Transverse colon (tissue), 4 donors: ENCODE data around the gene MDC1. TPM values are rescaled to one million over a fixed set of nuclear protein-coding genes. Genes with fewer than 3 reads are reported as not detected.
"Not testable (repeated sequence)": the region's sequence is repeated elsewhere in the genome, so short reads cannot be mapped to it uniquely, and the experiment has no call there.

Experiments used
- DNase-seq: peaks from one replicate; pipeline ENCODE4 v3.0.0-alpha.2; 2019
- H3K27ac ChIP-seq, 4 donors: fragments of 200-600 bp; sonication (generic); 2 replicates each; pipeline ENCODE4 v1.5.1; 2016 to 2018; ENCODE audit warnings: inconsistent platforms in 4 of 4
- H3K27me3 ChIP-seq: fragments of 200-600 bp; sonication (generic); 2 replicates; pipeline ENCODE4 v1.5.1; 2017; ENCODE audit warnings: inconsistent platforms
- H3K36me3 ChIP-seq, 4 donors: fragments of 200-600 bp; sonication (generic); 2 replicates each; pipeline ENCODE4 v1.5.1; 2017 to 2019; ENCODE audit warnings: inconsistent platforms in 4 of 4
- H3K4me1 ChIP-seq, 4 donors: fragments of 200-600 bp; sonication (generic); 2 replicates each; pipeline ENCODE4 v1.5.1; 2017 to 2020; ENCODE audit warnings: inconsistent platforms in 4 of 4
- H3K4me3 ChIP-seq, 4 donors: fragments of 200-600 bp; sonication (generic); 1 replicate in 1 of 4; 2 replicates in 3 of 4; pipeline versions ENCODE4 v1.5.1 to v1.6.1; 2017 to 2019; ENCODE audit warnings: inconsistent platforms in 4 of 4
- H3K9me3 ChIP-seq, 2 donors: fragments of 200-600 bp; sonication (generic); 2 replicates each; pipeline ENCODE4 v1.5.1; 2017 to 2019; ENCODE audit warnings: inconsistent platforms in 2 of 2
- CTCF ChIP-seq, 5 experiments: fragments of 200-600 bp in 3 of 5; fragments of 450-650 bp in 2 of 5; sonication (generic) in 3 of 5; IDR thresholded peaks; 1 replicate in 2 of 5; 2 replicates in 3 of 5; pipeline ENCODE4 v1.5.1; 2016 to 2017; ENCODE audit warnings: antibody characterized with exemption in 5 of 5, inconsistent platforms in 3 of 5, mild to moderate bottlenecking in 2 of 5, moderate library complexity in 1 of 5
- EP300 ChIP-seq: sonication (generic); formaldehyde crosslinking; IDR thresholded peaks from one replicate; pipeline ENCODE4 v1.6.1; 2017; ENCODE audit warnings: antibody characterized with exemption, low read depth
- POLR2A ChIP-seq: fragments of 450-650 bp; IDR thresholded peaks from one replicate; pipeline ENCODE4 v1.6.1; 2016; ENCODE audit warnings: antibody characterized with exemption, mild to moderate bottlenecking, moderate library complexity
- POLR2AphosphoS5 ChIP-seq, 3 donors: sonication (generic); formaldehyde crosslinking; IDR thresholded peaks; one replicate each; pipeline ENCODE4 v1.6.1; 2016; ENCODE audit warnings: antibody characterized with exemption in 3 of 3
- WGBS, 2 donors: methylation state at CpG; one replicate each; pipeline ENCODE4 v1.1.5; 2018; ENCODE audit warnings: low coverage in 1 of 2; 5-methylcytosine and 5-hydroxymethylcytosine counted together
- in situ Hi-C, 4 donors: fragments of 200-750 bp; cut with MboI; loops; one replicate each; pipeline versions ENCODE4 v1.15.0 to v1.15.1; 2017; ENCODE audit warnings: low sequenced_read_pairs in 3 of 4, low pct_ligation_motif_present in 1 of 4, low pct_unique_long_range_greater_than_20kb in 1 of 4
- intact Hi-C: fragments of 100-400 bp; cut with DNase I; formaldehyde crosslinking; loops from one replicate; pipeline ENCODE4 v1.15.1; 2023; ENCODE audit warnings: low total_unique reads
- total RNA-seq, 4 donors: library from RNA; depleted of rRNA; stranded (reverse); fragments of >200 nt; gene quantifications; one replicate each; pipeline ENCODE4 v1.1.0, GENCODE V29; 2016

MDC1 gene
- total RNA-seq, 4 donors from 2014 or later, result 3.1 to 13.5 (median 9.7) TPM

- WGBS, 2 donors, result 72 to 78% methylated on average over 2 to 10 of the region's 10 CpGs
- peak overlapping the region in 3 of 4 donors; percentile 36 to 64 (median 55) for H3K27ac ChIP-seq
Observed at GRCh38 chr6:30759575-30760239, 42.6 kb upstream of the MDC1 start.

GRCh38 chr6:30757261-30757904 lies 40.3 kb upstream of the MDC1 start:
- in situ Hi-C loops (no loop called here), intact Hi-C loops (no loop called here)
- H3K27ac ChIP-seq, result no peak overlapping the region
- no peaks in the 10 kb centered on the region for H3K9me3 ChIP-seq
- TF ChIP-seq EP300 (no peak), POLR2A (no peak), POLR2AphosphoS5 (IDR thresholded peaks at IDR 0.05) (no peak), CTCF (IDR thresholded peaks at IDR 0.05) (no peak)
- peaks cover 0 to 16% (median 4%) of the 10 kb centered on the region in 4 donors for H3K4me1 ChIP-seq
- 100% methylated on average over 1 of the region's 1 CpG; no CpG with 5 or more reads in 1 of the 2 donors for WGBS, 2 donors
- H3K36me3 ChIP-seq, result no peaks in the 10 kb centered on the region
- no peak for DNase-seq
- no peak overlapping the region for H3K4me3 ChIP-seq
- no peaks in the 10 kb centered on the region for H3K27me3 ChIP-seq

More at GRCh38 chr6:30759575-30760239, 42.6 kb upstream of the MDC1 start:
- peaks cover 12 to 20% (median 14%) of the 10 kb centered on the region in 4 donors for H3K4me1 ChIP-seq
- in situ Hi-C loops, result no loop called here
- no peaks in the 10 kb centered on the region for H3K27me3 ChIP-seq
- TF ChIP-seq POLR2AphosphoS5 (IDR thresholded peaks at IDR 0.05) (no peak), POLR2A (no peak), EP300 (no peak), CTCF (IDR thresholded peaks at IDR 0.05) (no peak)
- DNase-seq, result no peak
- intact Hi-C loops, result no loop called here
- H3K36me3 ChIP-seq, result no peaks in the 10 kb centered on the region
- no peak overlapping the region for H3K4me3 ChIP-seq
- H3K9me3 ChIP-seq, result no peaks in the 10 kb centered on the region

GRCh38 chr6:30756405-30757003 lies 39.4 kb upstream of the MDC1 start:
- DNase-seq, H3K27me3 ChIP-seq, H3K36me3 ChIP-seq, in situ Hi-C loops, H3K4me3 ChIP-seq, H3K9me3 ChIP-seq, intact Hi-C loops: not testable (repeated sequence)
- H3K27ac ChIP-seq, result peak overlapping the region in 1 of 4 donors; percentile 23
- 95 to 100% methylated on average over 2 to 7 of the region's 7 CpGs for WGBS, 2 donors
- peaks cover 4 to 19% (median 9%) of the 10 kb centered on the region in 4 donors for H3K4me1 ChIP-seq

- WGBS, 2 donors, result 79 to 85% methylated on average over 3 of the region's 3 CpGs
- no peaks in the 10 kb centered on the region for H3K9me3 ChIP-seq
- no peak for DNase-seq
- peaks cover 15 to 37% (median 27%) of the 10 kb centered on the region in 4 donors for H3K4me1 ChIP-seq
- peak overlapping the region in 3 of 4 donors; percentile 82 to 88 (median 87) for H3K27ac ChIP-seq
- no peak overlapping the region for H3K4me3 ChIP-seq
- in situ Hi-C loops (no loop called here), intact Hi-C loops (no loop called here)
- no peaks in the 10 kb centered on the region for H3K36me3 ChIP-seq
- TF ChIP-seq POLR2AphosphoS5 (IDR thresholded peaks at IDR 0.05), result no peak
- TF ChIP-seq EP300, result no peak
- TF ChIP-seq POLR2A, result no peak
- no peak for TF ChIP-seq CTCF (IDR thresholded peaks at IDR 0.05)
- no peaks in the 10 kb centered on the region for H3K27me3 ChIP-seq
Observed at GRCh38 chr6:30754631-30755030, 37.5 kb upstream of the MDC1 start.
